GM12878 (cell line): ENCODE measurements around the gene DHX40. TPM values are rescaled to one million over a fixed set of nuclear protein-coding genes. Genes with fewer than 3 reads are reported as not detected.
A peak's percentile ranks its signal among the peaks of the same experiment; 100 is the strongest.

ENCODE experiments used
- BHLHE40 ChIP-seq, 2 experiments: fragments of 450-650 bp in 1 of 2; IDR thresholded peaks; 2 replicates each; pipeline ENCODE4 v1.6.1; 2011 to 2017; ENCODE audit warnings: low read depth in 2 of 2, borderline replicate concordance in 1 of 2, improper control_type of control experiment in 1 of 2, low read length in 1 of 2, mild to moderate bottlenecking in 1 of 2
- CBFB ChIP-seq: IDR thresholded peaks from 2 replicates; pipeline ENCODE4 v1.6.1; 2016; ENCODE audit warnings: antibody characterized with exemption, low read depth
- CREB1 ChIP-seq: IDR thresholded peaks from 2 replicates; pipeline ENCODE4 v1.6.1; 2012; ENCODE audit warnings: low read depth, mild to moderate bottlenecking, inconsistent platforms
- E2F8 ChIP-seq: fragments of 450-650 bp; IDR thresholded peaks from 2 replicates; pipeline ENCODE4 v1.6.1; 2018; ENCODE audit warnings: mild to moderate bottlenecking, low read depth, moderate library complexity; ENCODE audit not compliant: partially characterized antibody
- EGR1 ChIP-seq, 2 experiments: IDR thresholded peaks; 1 replicate in 1 of 2; 2 replicates in 1 of 2; pipeline ENCODE4 v1.6.1; 2011 to 2012; ENCODE audit warnings: low read depth in 2 of 2, low read length in 2 of 2, borderline replicate concordance in 1 of 2, mild to moderate bottlenecking in 1 of 2, moderate library complexity in 1 of 2
- ELK1 ChIP-seq: IDR thresholded peaks from 2 replicates; pipeline ENCODE4 v1.6.1; 2012; ENCODE audit warnings: low read depth, low read length, improper control_type of control experiment
- EZH2 ChIP-seq: IDR thresholded peaks from 2 replicates; pipeline ENCODE4 v1.6.1; 2012; ENCODE audit warnings: low read depth, mild to moderate bottlenecking, control low read depth, inconsistent platforms, low read length, borderline replicate concordance; ENCODE audit not compliant: control insufficient read depth
- GABPA ChIP-seq: IDR thresholded peaks from 2 replicates; pipeline ENCODE4 v1.6.1; 2014; ENCODE audit warnings: antibody characterized with exemption, low read depth, mild to moderate bottlenecking, inconsistent platforms
- IRF4 ChIP-seq: IDR thresholded peaks from 2 replicates; pipeline ENCODE4 v1.6.1; 2011; ENCODE audit warnings: low read depth, low read length
- NFIC ChIP-seq: IDR thresholded peaks from 2 replicates; pipeline ENCODE4 v1.6.1; 2012; ENCODE audit warnings: low read depth, mild to moderate bottlenecking, inconsistent platforms, low read length, moderate library complexity
- PAX8 ChIP-seq: fragments of 450-650 bp; IDR thresholded peaks from 2 replicates; pipeline ENCODE4 v1.6.1; 2017; ENCODE audit warnings: mild to moderate bottlenecking, moderate library complexity
- POU2F2 ChIP-seq: IDR thresholded peaks from 3 replicates; pipeline ENCODE4 v1.6.1; 2011; ENCODE audit warnings: low read depth, mild to moderate bottlenecking, low read length, borderline replicate concordance
- RFX5 ChIP-seq: IDR thresholded peaks from 2 replicates; pipeline ENCODE4 v1.6.1; 2011; ENCODE audit warnings: low read depth, low read length, improper control_type of control experiment
- RUNX3 ChIP-seq: IDR thresholded peaks from 2 replicates; pipeline ENCODE4 v1.6.1; 2012; ENCODE audit warnings: low read length, inconsistent platforms
- SKIL ChIP-seq: fragments of 450-650 bp; IDR thresholded peaks from 2 replicates; pipeline ENCODE4 v1.6.1; 2017; ENCODE audit warnings: mild to moderate bottlenecking, low read depth, inconsistent platforms; ENCODE audit not compliant: poor library complexity, severe bottlenecking
- TARDBP ChIP-seq: IDR thresholded peaks from 2 replicates; pipeline ENCODE4 v1.6.1; 2016; ENCODE audit warnings: borderline replicate concordance
- TCF12 ChIP-seq: IDR thresholded peaks from 2 replicates; pipeline ENCODE4 v1.6.1; 2011; ENCODE audit warnings: low read depth, mild to moderate bottlenecking, low read length
- ZNF274 ChIP-seq: IDR thresholded peaks from one replicate; pipeline ENCODE4 v1.8.0; 2011; ENCODE audit not compliant: insufficient read length, insufficient read depth
- ZNF592 ChIP-seq: fragments of 450-650 bp; IDR thresholded peaks from 2 replicates; pipeline ENCODE4 v1.6.1; 2017; ENCODE audit warnings: mild to moderate bottlenecking, moderate library complexity
- ZZZ3 ChIP-seq: IDR thresholded peaks from 2 replicates; pipeline ENCODE4 v1.6.1; 2011; ENCODE audit warnings: low read depth; ENCODE audit not compliant: control insufficient read depth, insufficient read length
- polyA plus RNA-seq, 11 experiments: library from polyadenylated mRNA; depleted of rRNA in 4 of 11; unstranded in 6 of 11; stranded (reverse) in 5 of 11; fragments of >200 nt; fragmentation: Nextera tagmentation in 4 of 11; fragmentation: Illumina TruSeq in 1 of 11; extraction: Ambion mirVana in 4 of 11; extraction: Trizol in 1 of 11; gene quantifications; 1 replicate in 1 of 11; 2 replicates in 10 of 11; pipeline versions ENCODE4 v1.2.1 to v1.2.3, GENCODE V29; 2011 to 2016; ENCODE audit warnings: inconsistent platforms in 2 of 11, missing spikeins in 2 of 11, low read depth in 1 of 11
- total RNA-seq, 4 experiments: library from RNA; depleted of rRNA in 3 of 4; stranded (reverse); fragments of >200 nt in 3 of 4; fragmentation: Illumina TruSeq in 1 of 4; extraction: Trizol in 1 of 4; gene quantifications; 2 replicates each; pipeline versions ENCODE4 v1.2.1 to v1.2.3, GENCODE V29; 2013 to 2021

DHX40 gene
- total and polyA plus RNA-seq, 10 of the 15 experiments (the other 5 are each of a cell fraction or from before 2014, with no cell fraction given) = 4.8 to 29.2 (median 12.0) TPM

- TF ChIP-seq ZNF592 (no peak), IRF4 (peak; percentile 76), EGR1 (IDR thresholded peaks at IDR 0.05; ENCODE audit: borderline replicate concordance in 1 of 2, low read depth in 2 of 2, low read length in 2 of 2) (no peak), E2F8 (no peak), ELK1 (no peak), SKIL (peak; percentile 72), PAX8 (no peak), CREB1 (0 out of 2 replicates have a peak, but pooled peaks have one; percentile 15), ZNF274 (no peak), CBFB (peak; percentile 88), EZH2 (no peak), RUNX3 (peak; percentile 99), BHLHE40 (IDR thresholded peaks at IDR 0.05; ENCODE audit: borderline replicate concordance in 1 of 2, low read depth in 2 of 2, low read length in 1 of 2) (0 out of 4 replicates have a peak, but pooled peaks of 1 of the 2 experiments have one; percentile 35), TARDBP (no peak), NFIC (peak; percentile 74), TCF12 (no peak), RFX5 (no peak), GABPA (no peak), ZZZ3 (no peak), POU2F2 (no peak)
These were observed 76.5 kb downstream of the DHX40 start (continued) for GRCh38 chr17:59641799-59642484.
